Left colon (tissue), 2 donors: Measurements from ENCODE around the gene CCDC134. TPM values are rescaled to one million over a fixed set of nuclear protein-coding genes. Genes with fewer than 3 reads are reported as not detected.

Experiments used
- ATAC-seq: fragments of 200-7000 bp; cut with Tn5 transposase; one replicate; pipeline ENCODE4 v1.9.1; 2020; ENCODE audit warnings: mild to moderate bottlenecking, moderate library complexity
- DNase-seq, 2 donors: peaks; one replicate each; pipeline ENCODE4 v3.0.0-alpha.2; 2020
- intact Hi-C, 2 donors: fragments of 100-400 bp; cut with DNase I in 1 of 2; cut with micrococcal nuclease in 1 of 2; formaldehyde crosslinking; loops; one replicate each; pipeline versions ENCODE4 v1.11.2 to v1.14.0; 2022; cut with DNase I, micrococcal nuclease
- total RNA-seq, 2 donors: library from RNA; stranded (reverse); fragmentation: NEBNext Ultra II Directional; extraction: Animal tissue kit (Norgen Biotek cat#: 25700); gene quantifications; one replicate each; pipeline ENCODE4 v1.2.1, GENCODE V29; 2021
- donor health status: DM: no; HTN: no; CAD: no.
- donor health status: DM: yes; HTN: yes; CAD: no.

Gene CCDC134
- total RNA-seq, 2 donors from 2014 or later: 8.8 to 11.0 TPM

DNA sequence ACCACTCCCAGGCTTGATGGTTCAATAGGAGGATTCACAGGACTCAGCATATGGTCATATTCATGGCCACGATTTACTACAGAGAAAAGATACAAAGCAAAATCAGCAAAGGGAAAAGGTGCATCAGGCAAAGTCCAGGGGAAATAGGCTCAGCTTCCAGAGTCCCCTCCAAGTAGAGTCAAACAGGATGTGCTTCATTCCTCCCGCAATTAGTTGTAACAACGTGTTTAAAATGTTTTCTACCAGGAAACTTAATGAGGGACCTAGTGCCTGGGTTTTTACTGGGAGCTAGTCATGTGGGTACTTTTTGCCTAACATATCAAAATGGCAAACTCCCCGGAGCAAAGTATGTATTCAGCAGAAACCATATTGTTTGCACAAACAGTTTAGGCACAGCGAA, 17.5 kb downstream of the CCDC134 start:
- intact Hi-C loops: no loop called here
- no peak for DNase-seq
- ATAC-seq: no peak

DNA sequence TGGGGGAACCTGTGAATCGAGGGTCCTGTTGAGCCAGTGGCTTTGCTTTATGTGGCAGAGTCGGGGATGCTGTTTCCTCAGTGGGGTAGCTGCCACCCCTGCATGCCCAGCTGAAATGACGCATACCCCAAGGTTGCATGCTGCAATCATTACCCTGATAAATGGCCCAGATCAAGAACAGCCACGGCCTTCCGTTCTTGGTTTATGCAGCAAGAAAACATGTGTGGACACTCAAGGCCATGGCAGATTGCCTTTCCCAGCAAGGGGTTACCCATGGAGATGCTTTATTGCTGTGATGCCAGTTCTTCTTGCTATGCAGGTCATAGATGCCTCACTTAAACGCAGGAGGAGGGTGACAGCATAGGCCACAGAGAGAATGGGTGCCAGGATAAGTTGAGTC, 18.1 kb downstream of the CCDC134 start:
- intact Hi-C loops: no loop called here
- DNase-seq (no peak), ATAC-seq (no peak)

DNA sequence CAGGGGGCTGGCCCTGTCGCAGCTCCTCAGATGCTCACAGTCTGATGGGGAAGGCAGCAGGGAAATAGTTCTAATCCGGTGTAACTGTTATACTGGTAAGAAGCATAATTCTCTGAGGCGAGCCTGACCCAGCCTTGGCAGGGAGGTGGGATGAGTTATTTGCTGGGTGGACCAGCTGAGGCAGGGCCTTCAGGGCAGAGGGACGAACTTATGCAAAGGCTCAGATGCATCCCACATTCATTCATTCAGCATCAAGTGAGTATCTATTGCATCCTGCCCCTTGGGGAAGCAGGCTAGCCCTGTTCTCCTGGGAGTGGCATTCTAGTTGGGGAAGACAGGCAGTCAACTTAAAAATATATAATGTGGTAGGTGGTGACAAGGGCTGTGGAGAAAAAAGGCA, 18.8 kb downstream of the CCDC134 start:
- intact Hi-C loops: no loop called here
- DNase-seq: no peak

DNA sequence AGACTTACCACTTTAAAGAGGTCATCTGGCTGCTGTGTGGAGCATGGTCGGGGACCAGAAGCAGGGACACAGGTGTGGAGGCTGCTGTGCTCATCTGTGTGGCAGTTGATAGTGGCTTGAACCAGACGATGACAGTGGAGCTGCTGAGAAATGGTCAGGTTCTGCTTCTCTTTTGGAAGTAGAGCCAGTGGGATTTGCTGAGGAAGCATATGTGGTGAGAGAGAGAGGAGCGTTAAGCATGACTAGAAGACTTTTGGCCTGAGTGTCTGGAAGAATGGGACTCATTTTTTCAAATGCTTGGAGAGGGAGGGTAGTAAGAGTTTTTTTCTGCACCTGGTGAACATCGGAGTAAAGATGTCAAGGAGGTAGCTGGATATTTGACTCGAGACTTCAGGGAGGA, 20.0 kb downstream of the CCDC134 start:
- ATAC-seq: no peak
- no peak for DNase-seq
- intact Hi-C loops: no loop called here

More for the DNA sequence above, 18.8 kb downstream of the CCDC134 start:
- ATAC-seq: no peak

DNA sequence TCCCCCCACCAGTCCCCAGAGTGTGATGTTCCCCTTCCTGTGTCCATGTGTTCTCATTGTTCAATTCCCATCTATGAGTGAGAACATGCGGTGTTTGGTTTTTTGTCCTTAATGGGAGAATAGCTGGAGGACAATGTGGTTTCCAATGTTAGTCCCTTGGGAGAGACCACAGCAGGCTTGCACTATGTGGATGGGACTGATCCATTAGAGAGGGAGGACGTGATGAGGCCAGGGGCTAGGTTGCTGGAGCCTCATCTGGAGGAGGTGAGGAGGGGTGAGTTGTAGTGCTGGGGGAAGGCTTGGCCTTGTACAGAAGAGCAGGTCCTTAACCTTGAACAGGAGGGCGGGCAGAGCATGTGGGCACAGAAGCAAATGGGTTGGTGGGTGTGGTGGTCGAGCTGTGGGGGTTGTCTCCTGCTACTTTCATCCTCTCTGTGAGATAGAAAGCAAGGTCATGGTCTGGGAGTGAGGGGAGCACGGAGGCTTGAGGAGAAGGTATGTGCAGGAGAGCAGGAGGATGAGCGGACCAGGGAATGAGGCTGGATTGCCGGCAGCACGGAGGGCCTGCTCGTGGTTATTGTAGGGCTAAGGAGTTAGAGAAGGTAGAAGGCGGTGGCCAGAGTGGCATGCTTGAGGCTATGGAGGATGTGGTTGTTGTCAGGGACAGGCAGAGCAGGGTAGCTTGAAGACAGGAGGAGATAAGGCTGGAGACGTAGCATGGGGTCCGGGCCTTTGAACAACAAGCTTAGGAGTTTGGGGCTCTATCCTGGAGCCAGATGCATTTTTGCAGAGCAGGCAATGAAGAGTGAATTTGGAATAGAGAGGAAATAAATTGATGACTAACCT, 21.2 kb downstream of the CCDC134 start:
- intact Hi-C loops: no loop called here
- no peak for ATAC-seq
- DNase-seq: no peak

DNA sequence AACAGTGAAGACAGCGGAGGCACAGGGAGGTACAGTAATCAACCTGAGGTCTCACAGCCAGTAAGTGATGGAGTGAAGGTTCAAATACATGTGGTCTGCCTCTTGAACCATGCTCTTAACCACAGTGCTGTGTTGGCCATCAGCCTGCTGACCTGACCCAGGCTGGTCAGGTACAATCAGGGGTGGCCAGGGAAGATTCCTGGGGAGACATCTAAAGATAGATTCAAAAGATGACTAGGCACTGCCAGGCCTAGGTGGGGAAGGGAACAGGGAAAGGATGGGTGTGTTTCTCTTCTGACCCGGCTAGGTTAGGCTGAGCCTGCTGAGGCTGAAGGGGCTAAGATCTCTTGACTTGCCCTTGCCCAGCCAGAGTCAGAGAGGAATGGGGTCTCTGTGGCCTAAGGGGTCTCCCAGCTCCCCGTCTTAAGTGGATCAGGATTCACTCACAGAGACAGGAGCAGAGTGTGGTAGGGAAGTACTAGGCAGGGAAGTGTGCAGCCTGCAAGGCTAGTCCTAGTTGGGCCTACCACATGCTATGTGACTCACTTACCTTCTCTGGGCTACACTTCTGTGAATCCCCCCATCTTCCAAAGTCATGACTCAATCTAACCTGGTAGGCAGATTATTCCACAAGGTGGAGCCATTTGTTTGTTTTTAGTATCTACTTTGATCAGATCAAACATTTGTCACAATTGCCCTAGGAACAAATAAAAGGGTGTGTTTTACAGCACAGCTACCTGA, 22.0 kb downstream of the CCDC134 start:
- DNase-seq: no peak
- ATAC-seq: peak; percentile 62
- intact Hi-C loops: no loop called here

DNA sequence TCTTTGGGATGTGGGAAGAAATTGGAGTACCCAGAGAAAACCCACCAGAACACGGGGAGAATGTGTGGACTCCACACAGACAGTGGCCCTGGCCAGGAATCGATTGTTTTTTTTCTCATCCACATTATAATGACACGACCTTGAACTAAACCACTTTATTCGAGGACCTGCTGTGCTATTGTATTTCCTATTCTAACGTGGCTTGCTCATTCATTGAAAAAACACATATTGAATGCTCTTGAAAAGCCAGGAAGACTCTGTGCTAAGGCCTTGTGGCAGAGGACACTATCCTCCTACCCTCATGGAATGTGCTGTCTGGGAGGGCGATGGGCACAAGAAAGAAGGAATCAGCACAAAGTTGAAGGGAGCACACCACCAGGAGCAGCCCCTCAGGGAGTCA, 23.3 kb downstream of the CCDC134 start:
- ATAC-seq (no peak), DNase-seq (no peak)
- intact Hi-C loops: no loop called here

DNA sequence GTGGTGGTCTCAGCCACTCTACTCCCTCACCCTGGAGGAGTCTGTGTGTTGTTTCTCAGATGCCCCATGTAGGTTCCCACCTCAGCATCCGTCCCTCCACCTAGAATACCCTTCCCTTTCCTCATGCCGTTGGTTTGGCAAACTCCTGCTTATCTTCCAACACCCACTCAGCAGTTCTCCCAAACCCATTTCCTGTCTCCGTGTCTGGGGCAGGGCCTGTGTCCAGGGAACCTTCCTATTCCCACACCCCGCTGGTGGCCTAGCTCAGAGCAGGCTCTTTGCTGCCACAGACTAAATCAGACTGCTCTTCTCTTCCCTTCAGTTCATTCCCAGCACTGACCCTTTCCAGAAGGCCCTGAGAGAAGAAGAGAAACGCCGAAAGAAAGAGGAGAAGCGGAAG, 24.9 kb downstream of the CCDC134 start:
- ATAC-seq (no peak), DNase-seq (no peak)
- intact Hi-C loops: no loop called here

DNA sequence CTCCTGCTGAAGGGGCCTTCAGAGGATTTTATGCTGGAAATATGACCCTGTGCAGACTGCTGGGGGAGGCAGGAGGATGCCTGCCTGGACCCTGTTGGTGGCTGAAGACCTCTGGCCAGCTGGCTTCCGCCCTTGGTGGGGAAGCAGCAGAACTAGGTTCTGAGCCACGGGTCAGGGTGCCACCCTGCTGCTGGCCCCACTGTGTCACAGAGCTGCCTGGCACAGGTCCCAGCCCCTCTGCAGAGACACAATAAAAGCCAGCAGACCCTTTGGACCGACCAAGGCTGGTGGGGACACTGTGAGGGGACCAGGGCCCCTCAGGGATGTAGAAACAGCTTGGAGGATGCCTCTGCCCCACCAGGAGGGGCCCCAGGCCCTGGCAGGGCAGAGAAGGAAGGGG, 25.5 kb downstream of the CCDC134 start:
- intact Hi-C loops: no loop called here
- DNase-seq (no peak), ATAC-seq (peak; percentile 0)

DNA sequence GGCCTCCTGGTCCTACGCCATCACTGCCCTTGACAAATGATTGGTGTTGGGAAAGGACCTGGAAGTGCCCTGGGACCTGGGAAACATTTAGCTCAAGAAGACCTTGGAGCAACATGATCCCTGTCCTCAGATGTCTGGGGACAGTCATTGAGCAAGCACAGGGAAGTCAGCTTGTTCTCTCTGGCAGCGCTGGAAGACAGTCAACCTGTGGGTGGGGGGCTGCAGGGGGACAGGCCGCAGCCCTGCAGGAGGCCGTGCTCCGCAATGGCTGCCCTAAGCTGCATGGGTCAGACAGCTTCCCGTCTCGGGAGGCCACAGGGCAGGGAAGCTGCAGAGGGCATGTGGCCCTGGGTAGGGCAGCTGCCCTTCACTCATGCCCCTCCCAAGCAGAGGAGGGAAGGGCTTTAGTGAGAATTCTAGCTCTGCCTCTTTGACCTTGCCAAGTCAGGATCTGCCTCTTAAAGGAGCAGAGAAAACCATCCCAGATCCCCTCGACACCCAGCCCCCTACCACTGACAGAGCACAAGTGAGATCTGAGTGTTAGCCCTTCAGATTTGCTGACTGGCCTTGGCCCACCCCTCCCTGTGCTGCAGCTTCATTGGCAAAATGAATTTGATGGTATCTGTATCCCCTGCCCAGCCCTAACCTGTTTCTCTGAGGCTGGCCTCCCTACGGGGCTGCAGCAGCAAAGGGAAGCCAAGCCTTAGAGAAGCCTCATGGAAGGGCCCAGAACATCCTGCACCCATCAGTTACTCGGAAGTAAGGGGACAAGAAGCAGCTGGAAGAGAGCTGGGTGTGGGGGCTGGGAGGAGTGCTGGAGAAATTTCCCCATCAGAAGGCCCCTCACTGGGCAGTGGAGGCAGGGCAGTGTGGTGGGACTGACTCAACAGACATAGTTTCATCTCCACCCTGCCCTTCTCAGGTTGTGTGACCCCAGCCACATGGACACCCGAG, 26.2 kb downstream of the CCDC134 start:
- DNase-seq (peak; percentile 59 to 65), ATAC-seq (peak; percentile 76)
- intact Hi-C loops: no loop called here

DNA sequence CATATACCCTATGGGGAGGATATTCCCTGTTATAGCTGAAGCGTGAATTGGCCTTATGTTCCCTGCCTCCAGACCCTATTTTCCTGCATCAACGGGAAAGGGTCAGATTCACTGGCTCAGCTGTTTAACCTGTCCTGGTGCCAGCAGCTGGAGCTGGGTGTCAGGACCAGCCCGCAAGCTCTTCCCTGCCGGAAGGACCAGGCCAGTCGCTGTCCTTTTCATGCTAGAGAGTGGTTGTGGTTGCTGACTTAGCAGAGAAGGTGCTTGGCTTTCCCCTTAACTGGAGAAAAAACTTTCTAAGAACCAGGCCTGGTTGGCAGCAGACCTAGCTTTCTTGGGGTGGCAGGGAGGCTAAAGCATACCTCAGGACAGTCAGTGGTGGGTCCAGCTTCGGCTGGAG, 27.2 kb downstream of the CCDC134 start:
- DNase-seq: no peak
- ATAC-seq: no peak
- intact Hi-C loops: no loop called here

DNA sequence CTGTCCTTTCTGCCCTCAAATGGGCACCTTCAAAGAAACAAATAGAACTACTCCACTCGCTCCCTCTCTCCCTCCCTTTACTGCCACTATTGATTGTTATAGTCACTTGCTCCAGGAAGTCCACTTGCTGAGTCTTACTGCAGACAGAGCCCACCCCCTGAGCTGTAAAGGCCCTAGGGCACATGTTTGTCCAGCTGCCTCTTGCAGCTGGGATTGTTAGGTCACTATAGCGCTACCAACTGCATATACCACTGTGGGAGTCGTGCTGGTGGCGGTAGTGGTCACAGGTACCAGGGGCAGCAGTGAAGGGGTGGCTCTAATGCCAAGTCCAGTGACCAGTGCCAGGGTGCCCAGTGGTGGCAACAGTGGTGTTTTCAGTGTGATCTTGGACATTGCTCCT, 28.0 kb downstream of the CCDC134 start:
- intact Hi-C loops: no loop called here
- ATAC-seq: peak; percentile 19

DNA sequence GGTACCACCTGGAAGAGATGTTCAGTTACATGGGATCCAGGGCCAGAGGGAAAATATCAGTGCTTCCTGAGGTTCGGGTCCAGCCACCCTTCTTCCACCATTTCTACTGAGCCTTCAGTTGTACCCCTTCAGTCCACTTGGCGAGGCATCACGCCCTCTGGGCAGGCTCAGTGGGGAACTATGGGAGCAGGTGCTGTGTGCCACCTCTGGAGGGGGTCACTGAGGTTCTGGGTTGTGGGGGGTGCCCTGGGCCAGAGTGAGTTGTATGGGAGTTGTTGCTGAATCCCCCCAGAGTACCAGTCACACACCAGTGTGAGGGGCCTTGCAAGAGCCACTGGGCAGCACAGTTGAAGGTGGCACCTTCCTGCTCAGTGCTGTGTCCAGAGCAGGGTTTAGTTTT, 29.7 kb downstream of the CCDC134 start:
- ATAC-seq: no peak
- intact Hi-C loops: no loop called here
- no peak for DNase-seq

More for the DNA sequence above, 28.0 kb downstream of the CCDC134 start:
- DNase-seq: peak; percentile 49 to 73

DNA sequence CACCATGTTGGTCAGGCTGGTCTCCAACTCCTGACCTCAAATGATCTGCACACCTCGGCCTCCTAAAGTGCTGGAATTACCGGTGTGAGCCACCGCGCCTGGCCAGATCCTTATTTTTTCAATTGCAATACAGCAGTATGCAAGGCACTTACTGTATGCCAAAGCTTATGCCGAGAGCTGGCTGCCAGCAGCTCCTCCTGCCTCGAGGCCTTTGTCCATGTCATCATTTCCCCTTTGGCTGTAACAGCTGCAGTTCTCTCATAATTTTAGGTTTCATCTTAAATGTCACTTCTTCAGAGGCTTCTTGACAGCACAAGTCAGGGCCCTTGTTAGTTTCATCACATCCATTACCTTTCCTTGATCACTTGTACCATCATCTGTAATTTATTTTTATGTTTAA, 30.9 kb downstream of the CCDC134 start:
- no peak for DNase-seq
- intact Hi-C loops: no loop called here
- no peak for ATAC-seq

DNA sequence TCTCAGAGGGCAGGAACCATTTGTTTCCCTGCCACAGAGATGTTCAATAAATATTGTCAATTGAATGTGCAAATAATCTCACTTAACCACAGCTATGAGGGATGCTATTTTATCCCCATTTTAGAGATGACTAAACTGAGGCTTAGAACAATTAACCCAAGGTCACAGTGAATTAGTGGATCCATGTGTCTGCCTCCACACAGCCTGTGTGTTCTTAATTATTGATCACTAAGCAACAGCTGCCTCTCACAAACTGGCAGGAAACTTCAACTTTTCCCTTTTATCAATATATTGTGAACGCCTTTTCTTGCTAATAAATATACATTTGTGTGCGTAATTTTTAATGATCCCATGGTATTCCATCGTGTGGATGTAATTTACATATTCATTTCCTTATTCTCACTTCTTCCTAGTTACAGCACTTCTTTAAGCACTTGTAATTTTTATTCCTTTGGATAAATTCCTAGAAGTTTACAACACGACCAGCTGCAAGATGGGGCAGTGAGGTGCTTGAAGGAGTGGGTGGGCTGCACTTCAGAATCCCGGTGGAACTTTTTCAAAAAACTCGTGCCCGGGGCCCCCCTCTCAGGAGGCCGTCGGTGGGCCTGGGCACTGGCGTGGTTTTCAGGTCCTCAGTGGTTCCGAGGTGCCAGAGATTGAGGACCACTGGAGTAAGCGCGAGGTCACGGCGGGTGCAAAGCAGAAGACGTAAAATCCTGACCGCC, 31.5 kb downstream of the CCDC134 start:
- intact Hi-C loops: no loop called here
- ATAC-seq (no peak), DNase-seq (no peak)

DNA sequence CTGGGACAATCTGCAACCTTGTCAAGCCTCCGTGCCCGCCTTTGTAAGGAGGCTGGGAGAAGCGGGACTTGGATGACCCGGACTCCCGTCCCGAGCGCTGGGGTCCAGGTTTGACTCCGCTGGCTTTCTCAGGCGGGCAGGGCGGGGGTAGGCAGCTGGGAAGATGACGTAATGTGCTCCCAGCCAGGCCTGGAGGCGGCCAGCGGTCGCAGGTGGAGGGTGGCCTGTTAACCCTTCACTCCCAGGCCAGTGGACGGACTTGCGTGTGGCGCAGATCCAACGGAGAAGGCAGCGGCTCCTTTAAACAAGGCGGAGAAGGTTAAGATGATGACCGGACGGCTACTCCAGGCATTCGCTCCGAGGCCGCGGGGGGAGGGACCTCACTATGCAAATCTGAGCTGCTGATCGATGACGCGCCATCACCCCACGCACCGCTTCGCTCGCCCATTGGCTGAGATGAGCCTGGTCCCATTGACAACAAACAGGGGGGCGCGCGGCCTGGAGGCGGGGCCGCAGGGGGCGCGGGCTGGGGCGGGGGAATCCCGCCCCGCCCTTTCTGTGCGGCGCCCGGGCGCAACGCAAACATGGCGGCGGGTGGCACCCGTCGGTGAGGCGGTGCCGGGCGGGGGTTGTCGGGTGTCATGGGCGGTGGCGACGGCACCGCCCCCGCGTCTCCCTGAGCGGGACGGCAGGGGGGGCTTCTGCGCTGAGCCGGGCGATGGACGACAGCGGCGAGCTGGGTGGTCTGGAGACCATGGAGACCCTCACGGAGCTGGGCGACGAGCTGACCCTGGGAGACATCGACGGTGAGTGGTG, 32.3 kb downstream of the CCDC134 start, which contains the start of gene SREBF2:
SREBF2 (plus strand) TSS at position 553 of the 816 bp plus-strand sequence; CDS start at position 719, 166 bp downstream.
- DNase-seq (peak; percentile 100), ATAC-seq (peak; percentile 80)
- intact Hi-C loops: no loop called here

DNA sequence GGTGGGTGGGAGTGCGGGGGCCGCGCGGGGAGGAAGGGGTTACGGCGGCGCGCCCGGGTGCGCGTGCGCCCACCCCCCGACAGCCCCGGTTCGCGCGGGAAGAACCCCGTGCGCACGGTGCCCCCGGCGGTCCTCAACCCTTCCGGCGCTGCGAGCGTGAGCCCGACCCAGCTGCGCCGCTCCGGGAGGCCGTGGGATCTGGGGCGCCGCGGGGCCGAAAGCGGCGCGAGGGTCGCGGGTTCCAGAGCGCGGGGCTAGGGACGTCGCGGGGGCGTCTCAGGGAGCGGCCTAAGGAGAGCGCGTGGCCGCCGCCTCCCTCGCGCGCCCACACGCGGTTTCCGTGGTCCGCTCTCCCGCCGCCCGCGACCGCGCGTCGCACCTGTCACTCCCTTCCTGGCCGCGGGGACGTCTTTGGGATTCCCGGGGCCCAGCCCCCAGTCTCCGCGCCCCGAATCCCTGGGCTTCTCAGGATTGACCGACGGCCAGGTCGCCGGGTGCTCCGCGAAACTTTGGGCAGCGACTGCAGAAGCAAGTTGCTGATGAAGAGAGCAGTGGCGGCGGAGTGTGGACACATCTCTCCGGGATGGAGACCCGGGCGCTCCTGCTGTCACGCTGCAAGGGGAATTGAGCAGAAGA, 33.0 kb downstream of the CCDC134 start:
- intact Hi-C loops: no loop called here
- ATAC-seq (peak; percentile 34), DNase-seq (peak in 1 of 2 donors; percentile 66)
